ENCODE measurements around the gene C15orf39. TPM values are rescaled to one million over a fixed set of nuclear protein-coding genes. Genes with fewer than 3 reads are reported as not detected.
A peak's percentile ranks its signal among the peaks of the same experiment; 100 is the strongest.
"Not testable (repeated sequence)": the region's sequence is repeated elsewhere in the genome, so short reads cannot be mapped to it uniquely, and the experiment has no call there.

C15orf39 gene
- total RNA-seq, 1 donor from 2014 or later = 23.1 TPM

GRCh38 chr15:75232252-75232813 lies 30.7 kb downstream of the C15orf39 start:
- no peak for ATAC-seq

GRCh38 chr15:75232826-75233503 lies 31.3 kb downstream of the C15orf39 start:
- ATAC-seq = no peak

GRCh38 chr15:75233504-75234190 lies 32.0 kb downstream of the C15orf39 start:
- no peak for ATAC-seq

- ATAC-seq = no peak
Measured at GRCh38 chr15:75234191-75234810, 32.6 kb downstream of the C15orf39 start.

GRCh38 chr15:75235051-75235673 lies 33.5 kb downstream of the C15orf39 start:
- no peak for ATAC-seq

GRCh38 chr15:75235760-75236729 lies 34.4 kb downstream of the C15orf39 start:
- no peak for ATAC-seq

- no peak for ATAC-seq
Measured at GRCh38 chr15:75237316-75237982, 35.8 kb downstream of the C15orf39 start.

GRCh38 chr15:75238150-75238549 lies 36.5 kb downstream of the C15orf39 start:
- ATAC-seq = no peak

GRCh38 chr15:75245741-75246140 lies 44.1 kb downstream of the C15orf39 start:
- ATAC-seq = not testable (repeated sequence)

- not testable (repeated sequence) for ATAC-seq
Measured at GRCh38 chr15:75248991-75249390, 47.3 kb downstream of the C15orf39 start.

- ATAC-seq = no peak
Measured at GRCh38 chr15:75249726-75250125, 48.0 kb downstream of the C15orf39 start.

GRCh38 chr15:75251343-75251742 lies 49.7 kb downstream of the C15orf39 start:
- peak; percentile 60 for ATAC-seq

GRCh38 chr15:75252285-75252684 lies 50.6 kb downstream of the C15orf39 start:
- ATAC-seq = not testable (repeated sequence)

GRCh38 chr15:75258034-75258433 lies 56.4 kb downstream of the C15orf39 start, which contains the start of gene GOLGA6C:
GOLGA6C (plus strand) TSS chr15:75258334; CDS start chr15:75258599, 265 bp downstream.
- not testable (repeated sequence) for ATAC-seq

GRCh38 chr15:75258620-75259343 lies 57.1 kb downstream of the C15orf39 start:
- ATAC-seq = not testable (repeated sequence)

- not testable (repeated sequence) for ATAC-seq
Measured at GRCh38 chr15:75259873-75260272, 58.2 kb downstream of the C15orf39 start.

Measured in esophagus mucosa (tissue), 1 donor.